NCI-H146 (cell line): ENCODE data around the gene RAP2B.
"Not testable (repeated sequence)": the region's sequence is repeated elsewhere in the genome, so short reads cannot be mapped to it uniquely, and the experiment has no call there.

Experiments used
- DNase-seq: peaks from one replicate; lab custom pipeline; 2025; lab: John Stamatoyannopoulos, UW

RAP2B gene

GRCh38 chr3:153193786-153194476 lies 31.9 kb downstream of the RAP2B start:
- DNase-seq: not testable (repeated sequence)

- DNase-seq: no peak
Observed at GRCh38 chr3:153195349-153195879, 33.4 kb downstream of the RAP2B start.

GRCh38 chr3:153209596-153209995 lies 47.6 kb downstream of the RAP2B start:
- DNase-seq: no peak

- DNase-seq: no peak
Observed at GRCh38 chr3:153210146-153210545, 48.1 kb downstream of the RAP2B start.

- no peak for DNase-seq
Observed at GRCh38 chr3:153210660-153211059, 48.6 kb downstream of the RAP2B start.

GRCh38 chr3:153215497-153215896 lies 53.5 kb downstream of the RAP2B start:
- no peak for DNase-seq

- DNase-seq: no peak
Observed at GRCh38 chr3:153215966-153216365, 53.9 kb downstream of the RAP2B start.

GRCh38 chr3:153216928-153217327 lies 54.9 kb downstream of the RAP2B start:
- DNase-seq: no peak

GRCh38 chr3:153219146-153219545 lies 57.1 kb downstream of the RAP2B start:
- no peak for DNase-seq
